Activated CD4-positive, alpha-beta T cell treated with anti-CD3 and anti-CD28 coated beads, Interleukin-2, amount 50 U/mL, for 4 hours (primary cell): Measurements from ENCODE around the gene KDM4B.

Experiments
- DNase-seq, 2 experiments: peaks; one replicate each; pipeline ENCODE4 v3.0.0-alpha.2; 2020

Gene KDM4B

GRCh38 chr19:5052945-5053485 lies 84.1 kb downstream of the KDM4B start:
- DNase-seq, result no peak

GRCh38 chr19:5053661-5054060 lies 84.7 kb downstream of the KDM4B start:
- no peak for DNase-seq

- no peak for DNase-seq
These were observed 85.9 kb downstream of the KDM4B start for GRCh38 chr19:5054551-5055456.

- no peak for DNase-seq
These were observed 86.5 kb downstream of the KDM4B start for GRCh38 chr19:5055457-5055776.

- no peak for DNase-seq
These were observed 88.9 kb downstream of the KDM4B start for GRCh38 chr19:5057860-5058259.

GRCh38 chr19:5058521-5059212 lies 89.8 kb downstream of the KDM4B start:
- DNase-seq, result no peak

GRCh38 chr19:5059213-5059574 lies 90.3 kb downstream of the KDM4B start:
- DNase-seq, result no peak

- no peak for DNase-seq
These were observed 90.9 kb downstream of the KDM4B start for GRCh38 chr19:5059793-5060192.

GRCh38 chr19:5062195-5062594 lies 93.3 kb downstream of the KDM4B start:
- no peak for DNase-seq

GRCh38 chr19:5062799-5063198 lies 93.9 kb downstream of the KDM4B start:
- no peak for DNase-seq

- DNase-seq, result no peak
These were observed 95.1 kb downstream of the KDM4B start for GRCh38 chr19:5063873-5064645.

- DNase-seq, result no peak
These were observed 96.0 kb downstream of the KDM4B start for GRCh38 chr19:5064896-5065295.

GRCh38 chr19:5065663-5066093 lies 96.8 kb downstream of the KDM4B start:
- no peak for DNase-seq

GRCh38 chr19:5066768-5067167 lies 97.9 kb downstream of the KDM4B start:
- no peak for DNase-seq

- no peak for DNase-seq
These were observed 98.8 kb downstream of the KDM4B start for GRCh38 chr19:5067678-5068077.

GRCh38 chr19:5068233-5069072 lies 99.5 kb downstream of the KDM4B start:
- no peak for DNase-seq

- DNase-seq, result no peak
These were observed 101.4 kb downstream of the KDM4B start for GRCh38 chr19:5070331-5070730.

- DNase-seq, result no peak
These were observed 102.0 kb downstream of the KDM4B start for GRCh38 chr19:5070930-5071329.

- DNase-seq, result no peak
These were observed 102.7 kb downstream of the KDM4B start for GRCh38 chr19:5071579-5071978.

- DNase-seq, result no peak
These were observed 103.2 kb downstream of the KDM4B start for GRCh38 chr19:5072115-5072514.

- DNase-seq, result no peak
These were observed 104.4 kb downstream of the KDM4B start for GRCh38 chr19:5073153-5073844.

GRCh38 chr19:5074407-5074806 lies 105.5 kb downstream of the KDM4B start:
- DNase-seq, result no peak
